Airway epithelial cell (primary cell): ENCODE data around the gene C2orf76. TPM values are rescaled to one million over a fixed set of nuclear protein-coding genes. Genes with fewer than 3 reads are reported as not detected.

ENCODE experiments used
- total RNA-seq: library from RNA; depleted of rRNA; stranded (reverse); fragments of >200 nt; gene quantifications from 2 replicates; pipeline ENCODE4 v1.2.3, GENCODE V29; 2015

C2orf76 gene
- 5.4 and 8.6 TPM in 2 replicates for total RNA-seq

GRCh38 chr2:119366649-119367471 is at the start of gene C2orf76, which contains the start of gene DBI:
TSS of gene C2orf76 (minus strand) at chr2:119366834. CDS start at chr2:119339959, 26,875 bp downstream.
TSS of gene DBI (plus strand) at chr2:119366977. CDS start at chr2:119367052, 75 bp downstream.

Other genes starting within 250 kb of the C2orf76 start
- gene C1QL2, start 208.1 kb downstream of the C2orf76 start, total RNA-seq, result not detected in 2 replicates
- 17.2 and 23.4 TPM in 2 replicates for gene STEAP3, start 143.0 kb downstream of the C2orf76 start, total RNA-seq
- 209 and 246 TPM in 2 replicates for gene DBI, start 143 bp upstream of the C2orf76 start, total RNA-seq
- not detected in 2 replicates for gene TMEM37, start 65.0 kb upstream of the C2orf76 start, total RNA-seq
- not detected in 2 replicates for gene SCTR, start 157.6 kb upstream of the C2orf76 start, total RNA-seq
- not detected in 2 replicates for gene CFAP221, start 177.6 kb upstream of the C2orf76 start, total RNA-seq